DMS79 treated with DMSO at 0.1 percent for 48 hours (cell line): Measurements from ENCODE around the gene APOL4.
"Not testable (repeated sequence)": the region's sequence is repeated elsewhere in the genome, so short reads cannot be mapped to it uniquely, and the experiment has no call there.

ENCODE experiments used
- DNase-seq: peaks from one replicate; lab custom pipeline; 2025; lab: John Stamatoyannopoulos, UW

The APOL4 gene

GRCh38 chr22:36232715-36233401 lies 31.2 kb upstream of the APOL4 start:
- DNase-seq, result no peak

- not testable (repeated sequence) for DNase-seq
Measured at GRCh38 chr22:36231051-36231450, 29.4 kb upstream of the APOL4 start.

- not testable (repeated sequence) for DNase-seq
Measured at GRCh38 chr22:36229649-36230048, 28.0 kb upstream of the APOL4 start.

GRCh38 chr22:36228944-36229343 lies 27.3 kb upstream of the APOL4 start:
- DNase-seq, result no peak

GRCh38 chr22:36228369-36228768 lies 26.8 kb upstream of the APOL4 start:
- not testable (repeated sequence) for DNase-seq

- no peak for DNase-seq
Measured at GRCh38 chr22:36227806-36228205, 26.2 kb upstream of the APOL4 start.

GRCh38 chr22:36227396-36227795 lies 25.8 kb upstream of the APOL4 start:
- DNase-seq, result no peak

- DNase-seq, result no peak
Measured at GRCh38 chr22:36226189-36226588, 24.6 kb upstream of the APOL4 start.

GRCh38 chr22:36225333-36225922 lies 23.8 kb upstream of the APOL4 start:
- DNase-seq, result no peak

GRCh38 chr22:36224245-36224644 lies 22.6 kb upstream of the APOL4 start:
- no peak for DNase-seq

- DNase-seq, result no peak
Measured at GRCh38 chr22:36223504-36223903, 21.9 kb upstream of the APOL4 start.

- DNase-seq, result no peak
Measured at GRCh38 chr22:36222887-36223450, 21.4 kb upstream of the APOL4 start.

GRCh38 chr22:36221799-36222751 lies 20.5 kb upstream of the APOL4 start:
- peak; percentile 2 for DNase-seq

GRCh38 chr22:36220451-36220921 lies 18.9 kb upstream of the APOL4 start:
- no peak for DNase-seq

- DNase-seq, result no peak
Measured at GRCh38 chr22:36218648-36219193, 17.1 kb upstream of the APOL4 start.

- DNase-seq, result no peak
Measured at GRCh38 chr22:36215981-36216380, 14.4 kb upstream of the APOL4 start.

GRCh38 chr22:36213586-36213985 lies 12.0 kb upstream of the APOL4 start:
- peak; percentile 32 for DNase-seq

GRCh38 chr22:36212901-36213300 lies 11.3 kb upstream of the APOL4 start:
- no peak for DNase-seq

GRCh38 chr22:36211237-36211861 lies 9.7 kb upstream of the APOL4 start:
- DNase-seq, result peak; percentile 57

GRCh38 chr22:36210224-36210623 lies 8.6 kb upstream of the APOL4 start:
- DNase-seq, result no peak

GRCh38 chr22:36209488-36209908 lies 7.9 kb upstream of the APOL4 start:
- DNase-seq, result not testable (repeated sequence)
